DND-41 (cell line): Measurements from ENCODE around the gene ST6GAL2.

Experiments used
- EZH2 ChIP-seq: IDR thresholded peaks from 3 replicates; pipeline ENCODE4 v1.6.1; 2012; ENCODE audit warnings: borderline replicate concordance, low read depth, mild to moderate bottlenecking, moderate library complexity, low read length, inconsistent platforms; ENCODE audit not compliant: severe bottlenecking
- TF ChIP-seq, protein P1 (sequence below): IDR thresholded peaks from 2 replicates; pipeline ENCODE4 v1.5.1; 2012; ENCODE audit warnings: borderline replicate concordance, low read length, moderate library complexity, mild to moderate bottlenecking; ENCODE audit not compliant: poor library complexity, severe bottlenecking; ENCODE audit errors: extremely low read depth

DNA sequence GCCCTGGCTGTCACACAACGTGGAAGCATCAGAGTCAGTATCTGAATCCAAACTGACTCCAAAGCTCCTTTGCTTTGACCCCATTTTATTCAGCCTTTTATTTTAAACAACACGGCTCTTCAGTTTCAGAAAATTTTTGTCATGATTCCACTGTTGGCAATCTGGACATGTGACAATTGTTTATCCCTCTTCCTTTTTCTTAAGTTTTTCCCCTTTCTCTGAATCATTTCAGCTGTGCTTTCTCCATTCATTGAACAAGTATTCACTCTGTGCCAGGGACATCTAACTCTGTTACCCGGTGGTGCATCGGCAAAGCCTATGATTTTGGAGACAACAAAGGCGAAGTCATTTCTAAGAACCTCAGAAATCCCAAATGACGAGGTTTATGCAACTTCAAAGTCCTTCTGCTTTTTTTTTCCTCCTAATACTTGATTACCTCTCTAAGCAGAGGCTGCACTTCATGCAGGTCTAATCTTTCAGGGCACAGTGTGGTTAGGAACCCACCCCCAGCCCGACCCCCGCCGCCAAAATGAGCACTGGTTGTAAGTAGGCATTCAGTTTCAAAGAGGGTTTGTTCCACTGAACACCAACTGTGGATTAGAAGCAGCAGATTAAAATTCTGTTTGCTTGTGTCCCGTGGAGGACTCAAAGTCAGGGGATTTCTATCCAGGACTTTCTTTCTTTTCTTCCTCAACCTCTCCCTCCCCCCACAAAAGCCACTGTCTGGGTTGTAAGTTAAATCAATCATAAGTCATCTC, 18.6 kb downstream of the ST6GAL2 start:
- no peak for TF ChIP-seq EZH2
- TF ChIP-seq, protein P1, sequence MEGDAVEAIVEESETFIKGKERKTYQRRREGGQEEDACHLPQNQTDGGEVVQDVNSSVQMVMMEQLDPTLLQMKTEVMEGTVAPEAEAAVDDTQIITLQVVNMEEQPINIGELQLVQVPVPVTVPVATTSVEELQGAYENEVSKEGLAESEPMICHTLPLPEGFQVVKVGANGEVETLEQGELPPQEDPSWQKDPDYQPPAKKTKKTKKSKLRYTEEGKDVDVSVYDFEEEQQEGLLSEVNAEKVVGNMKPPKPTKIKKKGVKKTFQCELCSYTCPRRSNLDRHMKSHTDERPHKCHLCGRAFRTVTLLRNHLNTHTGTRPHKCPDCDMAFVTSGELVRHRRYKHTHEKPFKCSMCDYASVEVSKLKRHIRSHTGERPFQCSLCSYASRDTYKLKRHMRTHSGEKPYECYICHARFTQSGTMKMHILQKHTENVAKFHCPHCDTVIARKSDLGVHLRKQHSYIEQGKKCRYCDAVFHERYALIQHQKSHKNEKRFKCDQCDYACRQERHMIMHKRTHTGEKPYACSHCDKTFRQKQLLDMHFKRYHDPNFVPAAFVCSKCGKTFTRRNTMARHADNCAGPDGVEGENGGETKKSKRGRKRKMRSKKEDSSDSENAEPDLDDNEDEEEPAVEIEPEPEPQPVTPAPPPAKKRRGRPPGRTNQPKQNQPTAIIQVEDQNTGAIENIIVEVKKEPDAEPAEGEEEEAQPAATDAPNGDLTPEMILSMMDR = no peak
